Measurements from ENCODE around the gene PDK4.
"Not testable (repeated sequence)": the region's sequence is repeated elsewhere in the genome, so short reads cannot be mapped to it uniquely, and the experiment has no call there.

PDK4 gene

GRCh38 chr7:95558864-95559263 is 37.5 kb downstream of the PDK4 start:
- no peak for DNase-seq

DNA sequence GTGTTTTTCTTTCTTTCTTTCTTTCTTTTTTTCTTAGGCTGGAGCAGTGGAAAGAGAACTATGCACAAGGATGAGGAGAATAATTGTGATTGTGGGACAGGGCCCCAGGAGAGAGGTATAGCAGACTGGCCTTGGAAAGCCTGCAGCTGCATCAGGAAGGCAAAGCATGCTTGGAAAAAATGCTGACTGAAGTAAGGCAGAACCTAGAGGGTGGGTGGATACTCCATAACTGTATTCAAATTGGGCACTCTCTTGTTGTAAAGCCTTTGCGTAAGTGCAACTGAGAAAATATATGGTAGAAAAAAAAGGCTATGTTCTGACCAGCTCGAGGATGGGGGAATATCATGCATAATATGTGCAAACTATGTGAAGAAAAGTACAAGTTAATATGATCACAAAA is 39.5 kb downstream of the PDK4 start:
- no peak for DNase-seq

- DNase-seq, result no peak
These were observed 42.4 kb downstream of the PDK4 start for GRCh38 chr7:95553939-95554338.

DNA sequence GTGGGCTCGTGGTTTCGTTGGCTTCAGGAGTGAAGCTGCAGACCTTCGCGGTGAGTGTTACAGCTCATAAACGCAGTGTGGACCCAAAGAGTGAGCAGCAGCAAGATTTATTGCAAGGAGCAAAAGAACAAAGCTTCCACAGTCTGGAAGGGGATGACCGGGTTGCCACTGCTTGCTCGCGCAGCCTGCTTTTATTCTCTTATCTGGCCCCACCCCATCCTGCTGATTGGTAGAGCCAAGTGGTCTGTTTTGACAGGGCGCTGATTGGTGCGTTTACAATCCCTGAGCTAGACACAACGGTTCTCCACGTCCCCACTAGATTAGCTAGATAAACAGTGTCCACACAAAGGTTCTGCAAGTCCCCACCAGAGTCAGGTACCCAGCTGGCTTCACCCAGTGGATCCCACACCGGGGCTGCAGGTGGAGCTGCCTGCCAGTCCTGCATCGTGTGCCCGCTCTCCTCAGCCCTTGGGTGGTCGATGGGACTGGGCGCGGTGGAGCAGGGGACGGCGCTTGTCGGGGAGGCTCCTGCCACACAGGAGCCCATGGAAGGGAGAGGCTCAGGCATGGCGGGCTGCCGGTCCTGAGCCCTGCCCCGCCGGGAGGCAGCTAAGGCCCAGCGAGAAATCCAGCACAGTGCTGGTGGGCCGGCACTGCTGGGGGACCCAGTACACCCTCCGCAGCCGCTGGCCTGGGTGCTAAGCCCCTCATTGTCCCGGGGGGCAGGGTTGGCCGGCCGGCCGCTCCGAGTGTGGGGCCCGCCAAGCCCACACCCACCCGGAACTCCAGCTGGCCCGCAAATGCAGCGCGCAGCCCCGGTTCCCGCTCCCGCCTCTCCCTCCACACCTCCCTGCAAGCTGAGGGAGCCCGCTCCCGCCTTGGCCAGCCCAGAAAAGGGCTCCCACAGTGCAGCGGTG is 44.0 kb downstream of the PDK4 start:
- not testable (repeated sequence) for DNase-seq

DNA sequence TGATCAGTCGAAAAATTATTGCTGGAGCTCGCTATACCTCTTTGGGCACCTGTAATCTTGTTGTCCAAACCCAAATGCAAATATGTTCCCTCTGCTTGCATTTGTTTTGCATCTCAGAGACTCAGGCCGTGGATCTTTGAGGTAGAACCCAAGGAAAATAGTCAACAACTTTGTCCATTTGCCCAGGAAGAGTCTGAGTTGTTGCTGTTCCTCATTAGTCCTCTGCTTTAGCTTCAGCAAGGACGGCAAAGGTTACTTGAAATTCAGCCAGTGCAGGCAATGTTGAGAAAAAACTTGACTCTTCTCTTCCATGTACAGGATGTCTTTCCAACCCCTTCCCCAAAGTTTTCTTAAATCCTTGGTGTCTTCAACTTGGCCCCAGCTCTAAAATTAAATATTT is 45.8 kb downstream of the PDK4 start:
- DNase-seq, result no peak

DNA sequence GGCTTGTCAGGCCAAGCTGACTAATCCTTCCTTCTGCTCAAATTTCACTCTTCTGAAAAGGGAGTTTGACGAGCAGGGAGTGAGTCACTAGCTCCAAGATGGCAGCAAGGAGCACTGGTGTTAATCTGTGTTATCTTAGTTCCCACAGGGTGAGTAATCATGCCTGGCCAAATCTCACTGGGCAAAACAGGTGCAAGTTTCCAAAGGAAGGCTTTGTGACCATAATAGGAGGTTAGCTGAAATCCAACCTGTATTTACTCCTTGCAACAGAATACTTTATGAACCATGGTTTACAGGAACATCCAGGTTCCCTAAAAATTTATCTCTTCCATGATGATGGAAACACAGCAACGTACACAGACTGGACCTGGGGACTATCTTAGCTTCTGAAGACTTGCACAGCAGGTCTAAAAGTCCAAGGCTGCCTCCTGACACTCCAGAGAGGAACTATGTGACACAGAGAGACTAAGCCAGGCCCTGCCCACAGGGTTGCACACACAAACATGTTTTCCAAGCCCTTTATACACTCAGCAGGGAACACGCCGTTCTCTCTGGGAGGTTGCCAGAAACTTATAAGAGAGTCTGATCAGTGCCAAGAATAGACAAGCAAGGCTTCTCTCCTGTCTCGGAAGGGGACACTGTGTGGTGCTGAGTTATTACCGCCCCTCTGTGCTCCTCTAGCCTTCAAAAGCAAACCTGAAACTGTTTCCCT is 46.3 kb downstream of the PDK4 start:
- DNase-seq, result no peak

DNA sequence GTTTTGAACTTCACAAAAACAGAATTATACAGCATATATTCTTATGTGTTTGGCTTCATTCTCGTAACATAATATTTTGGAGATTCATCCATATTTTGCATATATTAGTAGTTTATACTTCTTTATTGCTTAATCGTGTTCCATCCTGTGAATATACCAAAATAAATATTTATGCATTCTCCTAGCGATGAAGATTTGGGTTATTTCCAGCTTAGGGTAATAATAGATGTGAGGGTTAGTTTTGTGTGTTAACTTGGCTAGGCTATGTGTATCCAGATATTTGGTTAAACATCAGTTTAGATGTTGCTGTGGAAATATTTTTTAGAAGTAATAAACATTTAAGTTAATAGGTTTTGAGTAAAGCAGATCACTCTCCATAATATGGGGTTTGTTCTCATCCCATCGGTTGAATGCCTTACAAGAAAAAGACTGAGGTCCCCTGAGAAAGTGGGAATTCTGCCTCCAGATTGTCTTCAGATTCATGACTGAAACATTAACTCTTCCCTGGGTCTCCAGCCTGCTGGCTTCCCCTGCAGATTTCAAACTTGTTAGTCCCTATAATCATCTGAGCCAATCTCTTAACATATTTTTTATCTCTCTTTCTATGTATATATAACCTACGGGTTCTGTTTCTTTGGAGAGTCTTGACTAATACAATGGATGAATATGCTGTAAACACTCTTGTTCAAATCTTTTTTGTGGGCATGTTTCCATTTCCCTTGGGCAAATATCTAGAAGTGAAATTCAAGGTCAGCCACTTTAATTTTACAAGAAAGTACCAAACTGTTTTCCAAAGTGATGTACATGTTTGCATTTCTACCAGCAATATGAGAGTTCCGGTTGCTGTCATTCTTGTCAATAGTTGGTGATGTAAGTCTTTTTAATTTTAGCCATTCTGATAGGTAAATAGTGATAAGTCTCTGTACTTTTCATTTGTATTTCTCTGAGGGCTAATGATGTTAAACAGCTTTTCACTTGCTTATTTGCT is 48.7 kb downstream of the PDK4 start:
- DNase-seq, result no peak

- no peak for DNase-seq
These were observed 49.7 kb downstream of the PDK4 start for GRCh38 chr7:95546647-95547046.

GRCh38 chr7:95545673-95546072 is 50.6 kb downstream of the PDK4 start:
- DNase-seq, result no peak

GRCh38 chr7:95545007-95545615 is 51.2 kb downstream of the PDK4 start:
- no peak for DNase-seq

GRCh38 chr7:95544171-95544570 is 52.1 kb downstream of the PDK4 start:
- no peak for DNase-seq

- DNase-seq, result no peak
These were observed 53.0 kb downstream of the PDK4 start for GRCh38 chr7:95543312-95543711.

- DNase-seq, result no peak
These were observed 56.0 kb downstream of the PDK4 start for GRCh38 chr7:95540366-95540765.

- no peak for DNase-seq
These were observed 56.9 kb downstream of the PDK4 start for GRCh38 chr7:95539426-95539825.

DNA sequence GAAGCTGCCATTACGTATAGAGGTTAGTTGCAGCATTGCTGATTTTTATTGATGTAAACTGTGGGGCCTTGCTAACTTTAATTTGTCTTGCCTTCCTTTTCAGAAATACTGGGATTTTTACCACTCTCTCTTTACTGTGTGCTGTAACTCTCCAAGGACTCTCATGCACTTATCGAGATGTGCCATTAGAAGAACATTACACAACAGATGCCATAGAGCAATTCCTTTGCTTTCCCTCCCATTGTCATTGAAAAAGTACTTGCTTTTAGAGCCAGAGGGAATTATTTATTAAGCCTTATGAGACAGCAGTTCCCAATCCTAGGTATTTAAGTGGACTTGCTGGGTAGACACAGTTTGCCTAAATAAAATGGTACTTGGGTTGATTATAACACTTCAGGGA is 58.8 kb downstream of the PDK4 start:
- DNase-seq, result no peak

- DNase-seq, result no peak
These were observed 59.5 kb downstream of the PDK4 start for GRCh38 chr7:95536656-95537311.

GRCh38 chr7:95535662-95536061 is 60.7 kb downstream of the PDK4 start:
- no peak for DNase-seq

DNA sequence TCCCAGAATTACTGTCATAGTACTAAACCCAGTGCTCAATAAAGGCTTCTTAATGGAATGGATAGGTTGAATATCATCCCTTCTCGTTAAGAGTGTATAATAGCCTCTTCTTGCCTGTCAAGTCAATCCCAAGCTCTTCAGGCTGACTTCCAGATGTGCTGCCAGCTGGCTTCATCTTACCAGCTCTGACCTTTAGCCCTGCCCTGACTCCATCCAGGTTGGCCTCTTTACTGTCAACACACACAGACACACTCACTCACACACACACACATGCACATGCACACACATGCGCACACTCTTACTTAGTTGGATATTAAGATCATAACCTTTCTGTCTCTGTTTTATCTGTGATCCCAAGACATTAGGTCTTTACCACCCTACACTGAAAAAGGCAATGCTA is 61.5 kb downstream of the PDK4 start:
- no peak for DNase-seq

Measured in cerebellar nuclear complex (tissue), 1 donor.